Endothelial cell of hepatic sinusoid (primary cell): ENCODE results near the gene CMTM3.
"Not testable (repeated sequence)": the region's sequence is repeated elsewhere in the genome, so short reads cannot be mapped to it uniquely, and the experiment has no call there.

Source experiments
- in situ Hi-C: cut with HindIII; loops from 2 replicates; pipeline ENCODE4 v1.10.0; 2017; ENCODE audit warnings: low sequenced_read_pairs

The CMTM3 gene

DNA sequence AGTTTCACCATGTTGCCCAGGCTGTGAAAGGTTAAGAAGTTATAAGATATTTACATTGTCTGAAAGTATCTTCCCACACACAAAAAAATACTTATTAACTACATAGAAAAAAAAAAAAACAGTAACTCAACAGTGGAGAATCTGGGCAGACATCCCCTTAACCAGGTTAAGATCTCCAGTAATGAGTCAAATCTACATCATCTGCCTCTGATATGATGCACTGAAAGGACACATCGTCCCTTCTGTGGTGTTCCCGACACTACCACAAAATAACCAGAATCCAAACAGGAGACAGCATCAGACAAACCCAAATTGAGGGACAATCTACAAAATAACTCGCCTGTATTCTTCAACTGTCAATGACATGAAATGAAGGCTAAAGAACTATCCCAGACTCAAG, 52.0 kb downstream of the CMTM3 start:
- in situ Hi-C loops = no loop called here

DNA sequence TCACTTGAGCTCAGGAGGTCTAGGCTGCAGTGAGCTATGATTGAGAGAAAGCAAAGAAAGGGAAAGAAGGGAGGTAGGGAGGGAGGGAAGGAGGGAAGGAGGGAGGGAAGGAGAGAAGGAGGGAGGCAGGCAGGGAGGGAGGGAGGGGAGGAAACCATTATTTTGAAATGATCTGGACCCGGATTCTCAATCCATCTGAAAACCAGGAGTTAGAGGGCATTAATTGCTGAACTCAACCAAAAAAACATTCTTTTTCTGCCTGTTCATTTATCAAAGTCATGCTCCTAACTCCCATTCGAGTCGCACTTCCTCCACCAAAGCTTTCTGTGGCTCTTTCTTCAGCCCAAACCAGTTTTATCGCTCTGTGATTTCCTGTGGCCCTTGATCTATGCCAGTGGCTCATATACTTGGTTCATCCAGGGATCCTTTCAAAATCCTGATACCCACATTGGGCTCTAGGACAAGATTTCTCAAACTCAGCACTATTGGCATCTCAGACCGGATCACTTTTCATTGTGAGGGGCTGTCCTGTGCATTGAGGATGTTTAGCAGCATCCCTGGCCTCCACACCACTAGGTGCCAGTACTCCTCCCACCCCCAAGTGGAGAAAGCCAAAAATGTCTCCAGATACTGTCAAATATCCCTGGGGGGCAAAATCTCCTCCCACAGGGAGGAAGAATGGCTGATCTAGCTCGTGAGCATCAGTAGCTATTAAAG, 53.8 kb downstream of the CMTM3 start:
- in situ Hi-C loops = no loop called here

DNA sequence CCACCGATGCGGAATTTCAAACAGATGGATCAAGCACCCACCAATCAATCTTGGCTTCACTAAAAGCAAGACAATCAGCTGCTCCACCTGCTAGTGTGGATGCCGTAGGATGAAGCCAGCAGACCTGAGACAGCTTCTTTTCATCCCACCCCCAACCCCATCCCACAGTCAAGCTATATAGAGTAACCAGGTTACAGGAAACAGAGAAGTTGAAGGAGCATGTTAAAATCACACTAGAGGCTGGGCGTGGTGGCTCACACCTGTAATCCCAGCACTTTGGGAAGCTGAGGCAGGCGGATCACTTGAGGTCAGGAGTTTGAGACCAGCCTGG, 54.3 kb downstream of the CMTM3 start:
- in situ Hi-C loops = no loop called here

DNA sequence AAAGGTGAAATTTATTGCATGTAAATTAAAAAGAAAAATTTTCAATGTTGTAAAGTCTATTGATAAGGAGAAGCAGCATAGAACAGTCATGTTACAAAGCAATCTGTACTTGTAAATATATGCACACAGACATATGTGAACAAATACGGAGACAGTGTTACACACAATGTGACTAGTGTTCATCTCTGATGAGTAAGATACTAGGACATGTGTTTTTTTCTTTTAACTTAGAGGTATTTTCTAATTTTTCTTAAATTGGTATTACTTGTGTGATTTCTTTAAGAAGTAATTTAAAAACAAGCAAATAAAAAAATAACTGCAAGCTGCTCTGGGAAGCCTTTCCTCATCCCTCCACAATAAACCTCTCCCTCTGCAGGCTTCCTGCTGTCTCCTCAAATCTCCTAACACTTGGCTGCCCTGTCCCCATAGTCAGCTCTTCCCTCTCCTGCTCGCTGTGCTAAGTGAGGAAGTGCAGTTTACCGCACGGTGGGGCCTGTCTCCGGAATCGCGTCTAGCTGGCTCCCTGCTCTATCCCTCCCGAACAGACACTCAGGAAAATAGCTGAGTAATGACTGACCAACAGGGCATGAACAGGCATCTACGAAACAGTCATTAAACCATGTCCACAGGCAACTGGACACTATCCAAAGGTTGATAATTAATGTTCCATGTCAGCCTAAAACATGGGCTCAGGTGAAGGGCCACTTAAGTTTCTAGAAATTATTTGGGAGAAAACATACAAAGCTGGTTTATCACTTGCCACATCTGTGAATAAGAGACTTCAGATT, 56.1 kb downstream of the CMTM3 start:
- in situ Hi-C loops = no loop called here

DNA sequence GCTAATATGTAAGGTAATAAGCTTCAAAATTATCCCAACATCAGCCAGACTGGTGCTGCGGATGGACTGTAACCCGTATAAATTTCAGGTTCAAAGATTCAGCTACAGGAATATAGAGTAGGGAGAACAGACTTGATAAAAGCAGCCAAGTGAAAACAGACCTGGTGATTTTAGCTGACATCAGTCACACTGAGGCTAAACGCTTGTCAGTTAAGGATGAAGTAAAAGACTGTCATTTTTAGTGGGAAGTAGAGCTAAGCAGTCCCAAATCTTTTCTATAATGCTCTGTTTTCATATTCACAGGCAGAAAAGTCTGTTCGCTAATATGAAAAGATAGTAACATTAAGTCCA, 56.7 kb downstream of the CMTM3 start:
- in situ Hi-C loops = no loop called here

DNA sequence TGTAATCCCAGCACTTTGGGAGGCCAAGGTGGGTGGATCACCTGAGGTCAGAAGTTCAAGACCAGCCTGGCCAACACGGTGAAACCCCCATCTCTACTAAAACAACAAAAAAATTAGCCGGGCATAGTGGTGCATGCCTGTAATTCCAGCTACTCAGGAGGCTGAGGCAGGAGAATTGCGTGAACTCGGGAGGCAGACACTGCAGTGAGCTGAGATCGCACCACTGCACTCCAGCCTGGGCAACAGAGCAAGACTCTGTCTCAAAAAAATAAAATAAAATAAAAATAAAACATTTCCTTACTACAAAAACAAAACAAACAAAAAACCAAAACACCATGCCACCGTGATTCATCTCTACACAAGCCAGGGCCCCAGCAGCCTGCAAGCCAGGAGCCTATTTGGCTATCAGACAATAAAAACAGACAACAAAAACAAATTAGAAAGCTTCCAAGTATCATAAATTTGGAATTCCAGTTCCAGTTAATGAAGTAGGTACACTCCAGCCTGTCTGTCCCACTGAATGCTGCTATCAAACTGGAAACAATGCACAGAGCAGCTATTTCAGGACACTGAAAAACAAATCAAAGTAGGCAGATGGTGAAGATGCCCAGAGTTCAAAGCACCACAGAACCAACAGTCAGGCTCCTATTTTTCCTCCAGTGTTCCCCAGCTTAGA, 57.3 kb downstream of the CMTM3 start:
- in situ Hi-C loops = not testable (repeated sequence)

DNA sequence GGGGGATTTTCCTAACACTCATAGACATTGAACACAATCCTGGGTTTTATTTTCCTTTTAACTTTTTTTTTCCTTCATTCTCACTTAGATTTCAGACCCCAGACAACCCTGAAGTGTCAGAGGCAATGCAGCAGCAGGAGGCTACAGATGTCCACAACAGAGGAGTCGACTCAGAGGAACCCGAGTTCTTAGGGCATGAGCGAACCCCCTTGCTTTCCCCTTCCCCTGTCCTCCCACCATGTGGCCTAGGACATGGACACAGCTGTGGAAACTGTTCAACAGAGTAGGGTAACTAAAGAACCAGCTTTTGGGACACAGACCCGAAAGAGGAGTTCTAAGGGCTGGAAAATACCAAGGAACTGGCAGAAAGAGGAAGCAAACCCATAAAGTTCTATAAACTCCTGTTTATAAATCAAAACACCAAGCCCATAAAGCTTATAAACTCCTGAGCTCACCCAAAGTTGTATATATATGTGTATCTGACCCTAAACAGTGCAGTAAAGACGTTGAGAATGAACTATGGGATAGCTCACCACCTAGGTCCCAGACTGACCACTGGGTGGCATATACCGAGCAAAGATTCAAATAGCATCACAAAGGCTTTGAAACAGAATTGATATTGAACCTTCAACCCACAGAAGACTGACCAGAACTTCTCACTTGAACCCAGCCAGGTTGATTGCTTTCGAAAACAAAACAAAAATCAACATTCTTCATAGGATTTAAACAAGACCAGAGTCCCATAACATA, 58.1 kb downstream of the CMTM3 start:
- in situ Hi-C loops = no loop called here
